Pons (tissue), 1 donor: ENCODE measurements around the gene REXO4.
"Not testable (repeated sequence)": the region's sequence is repeated elsewhere in the genome, so short reads cannot be mapped to it uniquely, and the experiment has no call there.

Source experiments
- DNase-seq: peaks from one replicate; pipeline ENCODE4 v3.0.0-alpha.2; 2016; ENCODE audit warnings: low spot score

Gene REXO4

DNA sequence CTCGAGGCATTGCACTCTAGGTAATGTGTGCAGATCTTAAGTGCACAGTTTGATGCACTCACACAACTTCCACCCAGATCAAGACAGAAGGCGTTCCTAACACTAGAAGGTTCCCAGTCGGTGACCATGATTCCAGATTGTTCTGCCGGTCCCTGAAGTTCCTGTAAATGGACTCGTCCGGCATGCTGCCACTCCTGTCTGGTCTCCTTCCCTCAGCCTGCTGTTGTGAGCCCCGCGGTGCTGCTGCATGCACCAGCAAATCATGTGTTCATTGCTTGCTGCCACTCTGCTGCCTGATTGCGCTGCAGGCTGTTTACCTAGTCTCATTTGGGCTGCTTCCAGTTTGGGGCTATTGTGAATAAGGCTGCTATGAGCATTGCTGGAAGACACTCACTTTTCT lies 30.1 kb downstream of the REXO4 start:
- no peak for DNase-seq

DNA sequence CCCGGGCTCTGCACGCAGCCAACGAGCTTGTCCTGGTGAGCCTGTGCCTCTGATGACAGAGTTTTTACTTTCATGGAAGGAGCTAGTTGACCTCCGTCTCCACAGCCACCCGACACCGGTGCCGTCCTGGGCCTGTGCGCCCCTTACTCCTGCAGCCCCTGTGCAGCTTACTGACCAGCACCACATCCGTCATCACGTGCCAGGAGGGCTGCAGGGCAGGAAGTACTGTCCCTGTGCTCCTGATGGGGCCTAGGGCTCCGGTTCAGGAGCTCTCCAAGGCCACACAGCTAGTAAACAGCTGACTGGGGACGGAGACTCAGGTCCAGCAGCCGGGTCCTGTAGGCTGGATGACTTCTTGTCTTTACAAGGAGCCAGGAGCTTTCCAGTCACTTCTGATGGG lies 31.5 kb downstream of the REXO4 start:
- no peak for DNase-seq

DNA sequence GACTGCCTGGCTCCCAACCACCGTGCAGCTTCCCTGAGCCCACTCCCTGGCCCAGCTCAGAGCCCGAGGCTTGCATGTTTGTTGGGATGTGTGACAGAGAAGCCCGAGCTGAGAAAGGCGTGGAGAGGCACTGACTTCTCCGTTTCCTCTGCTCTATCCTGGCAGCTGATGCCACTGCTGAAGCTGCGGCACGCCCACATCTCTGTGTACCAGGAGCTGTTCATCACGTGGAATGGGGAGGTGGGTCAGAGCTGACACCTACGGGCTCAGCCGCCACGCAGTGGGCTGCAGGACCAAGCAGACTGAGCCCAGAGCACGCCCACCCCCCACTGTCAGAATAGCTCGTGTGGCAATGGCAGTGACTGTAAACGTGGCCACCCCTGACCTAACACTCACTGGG lies 32.4 kb downstream of the REXO4 start:
- no peak for DNase-seq

DNA sequence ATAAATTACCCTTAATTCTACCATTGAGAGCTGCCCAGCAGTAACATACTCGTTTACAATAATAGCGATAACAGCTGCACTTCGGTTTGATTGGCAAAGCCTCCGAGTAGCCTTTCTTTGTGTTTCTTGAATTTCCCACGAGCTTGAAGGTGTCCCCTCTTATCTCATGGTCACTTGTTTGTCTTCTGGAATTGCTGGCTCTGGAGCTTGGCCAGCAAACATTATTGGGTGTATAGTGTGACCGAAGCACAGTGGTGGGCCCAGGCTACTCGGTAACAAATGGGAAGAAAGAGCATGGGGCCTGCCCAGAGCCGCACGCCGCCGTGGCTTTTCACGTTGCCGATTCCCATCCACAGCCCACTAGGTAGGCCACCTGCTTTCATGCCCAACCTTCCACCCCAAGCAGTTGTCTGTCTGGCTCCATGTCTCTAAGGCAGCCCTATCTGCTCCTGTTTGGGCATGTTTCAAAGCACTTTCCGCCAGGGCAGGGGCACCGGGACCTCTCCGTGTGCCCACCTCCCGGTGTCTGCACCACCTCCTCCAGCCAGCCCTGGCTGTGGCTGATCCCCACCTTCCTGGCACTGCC lies 33.0 kb downstream of the REXO4 start:
- no peak for DNase-seq

DNA sequence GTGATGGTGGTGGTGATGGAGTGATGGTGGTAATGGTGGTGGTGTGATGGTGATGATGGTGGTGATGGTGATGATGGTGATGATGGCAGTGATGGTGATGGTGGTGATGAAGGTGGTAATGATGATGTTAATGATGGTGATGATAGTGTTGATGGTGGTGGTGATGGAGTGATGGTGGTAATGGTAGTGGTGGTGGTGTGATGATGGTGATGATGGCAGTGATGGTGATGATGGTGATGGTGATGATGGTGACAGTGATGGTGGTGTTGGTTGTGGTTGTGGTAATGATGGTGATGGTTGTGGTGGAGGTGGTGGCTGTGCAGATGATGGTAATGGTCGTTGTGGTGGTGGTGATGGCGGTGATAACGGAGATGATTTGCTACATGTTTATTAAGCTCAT lies 34.4 kb downstream of the REXO4 start:
- DNase-seq: no peak

DNA sequence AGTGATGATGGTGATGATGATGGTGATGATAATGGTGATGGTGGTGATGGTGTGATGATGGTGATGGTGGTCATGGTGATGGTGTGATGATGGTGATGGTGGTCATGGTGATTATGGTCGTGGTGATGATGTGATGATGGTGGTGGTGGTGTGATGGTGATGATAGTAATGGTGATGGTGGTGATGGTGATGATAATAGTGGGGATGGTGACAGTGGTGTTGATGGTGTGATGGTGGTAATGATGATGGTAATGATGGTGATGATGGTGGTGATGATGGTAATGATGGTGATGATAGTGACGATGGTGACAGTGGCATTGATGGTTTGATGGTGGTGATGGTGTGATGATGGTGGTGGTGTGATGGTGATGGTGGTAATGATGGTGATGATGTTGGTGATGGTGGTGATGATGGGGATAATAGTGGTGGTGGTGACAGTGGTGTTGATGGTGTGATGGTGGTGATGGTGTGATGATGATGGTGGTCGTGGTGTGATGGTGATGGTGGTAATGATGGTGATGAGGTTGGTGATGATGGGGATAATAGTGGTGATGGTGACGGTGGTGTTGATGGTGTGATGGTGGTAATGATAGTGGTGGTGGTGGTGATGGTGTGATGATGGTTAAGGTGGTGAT lies 35.2 kb downstream of the REXO4 start:
- no peak for DNase-seq

DNA sequence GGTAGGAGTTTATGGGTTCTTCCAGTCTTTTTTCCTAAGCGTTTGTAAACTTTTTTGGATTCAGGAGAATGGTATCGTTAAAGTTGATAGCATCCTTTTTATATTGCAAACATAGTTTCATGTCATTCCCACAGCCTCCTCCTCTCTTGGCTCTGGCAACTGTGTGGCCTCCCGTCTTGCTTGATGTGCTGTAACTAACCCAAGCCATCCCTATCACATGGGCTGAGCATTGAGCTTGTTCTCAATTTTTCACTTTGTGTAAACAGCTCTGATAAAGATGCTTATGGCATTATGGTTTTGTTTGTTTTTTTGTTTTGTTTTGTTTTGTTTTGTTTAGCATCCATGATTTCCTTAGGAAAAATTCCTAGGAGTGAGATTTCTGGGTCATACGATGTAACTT lies 37.1 kb downstream of the REXO4 start:
- DNase-seq: no peak

DNA sequence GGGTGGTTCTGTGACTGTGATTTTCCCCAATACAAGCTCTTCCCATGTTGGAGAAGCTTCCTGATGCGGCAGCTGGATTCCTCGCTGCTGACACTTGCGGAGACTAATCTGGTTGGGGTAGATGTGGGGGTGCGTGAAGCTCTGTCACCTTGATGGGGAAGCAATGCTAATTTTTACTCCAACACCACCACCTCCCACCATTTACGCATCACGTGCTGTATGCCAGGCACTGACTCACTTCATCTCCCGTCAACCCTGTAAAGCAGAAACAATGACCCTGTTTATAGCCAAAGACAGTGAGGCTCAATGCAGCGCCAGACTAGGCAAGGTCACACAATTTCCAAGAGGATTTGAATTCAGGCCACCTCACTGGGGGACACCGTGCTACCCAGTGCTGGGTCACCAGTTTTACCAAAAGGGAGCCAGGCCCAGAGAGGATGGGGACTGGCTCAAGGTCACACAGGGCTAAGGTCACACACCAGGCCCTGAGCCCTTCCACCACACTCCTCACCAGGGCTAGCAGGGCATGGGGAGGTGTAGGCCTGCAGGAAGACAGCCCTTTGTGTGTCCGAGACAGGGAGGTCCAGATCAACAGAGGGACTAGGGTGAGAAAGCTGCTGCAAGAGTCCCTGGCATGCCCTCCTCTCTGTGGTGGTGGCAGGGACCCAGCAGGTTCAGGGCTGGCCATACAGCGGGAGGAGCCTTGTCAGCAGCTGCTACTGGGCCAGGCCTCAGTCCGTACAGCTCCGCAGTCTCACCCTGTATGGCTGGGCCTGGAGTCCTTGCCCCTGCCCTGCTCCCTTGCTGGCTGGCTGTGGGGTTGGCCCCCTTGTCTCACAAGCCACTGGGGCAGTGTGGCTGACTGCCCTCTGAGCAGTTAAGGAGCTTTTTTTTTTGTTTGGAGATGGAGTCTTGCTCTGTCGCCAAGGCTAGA lies 38.4 kb downstream of the REXO4 start:
- DNase-seq: peak; percentile 85

DNA sequence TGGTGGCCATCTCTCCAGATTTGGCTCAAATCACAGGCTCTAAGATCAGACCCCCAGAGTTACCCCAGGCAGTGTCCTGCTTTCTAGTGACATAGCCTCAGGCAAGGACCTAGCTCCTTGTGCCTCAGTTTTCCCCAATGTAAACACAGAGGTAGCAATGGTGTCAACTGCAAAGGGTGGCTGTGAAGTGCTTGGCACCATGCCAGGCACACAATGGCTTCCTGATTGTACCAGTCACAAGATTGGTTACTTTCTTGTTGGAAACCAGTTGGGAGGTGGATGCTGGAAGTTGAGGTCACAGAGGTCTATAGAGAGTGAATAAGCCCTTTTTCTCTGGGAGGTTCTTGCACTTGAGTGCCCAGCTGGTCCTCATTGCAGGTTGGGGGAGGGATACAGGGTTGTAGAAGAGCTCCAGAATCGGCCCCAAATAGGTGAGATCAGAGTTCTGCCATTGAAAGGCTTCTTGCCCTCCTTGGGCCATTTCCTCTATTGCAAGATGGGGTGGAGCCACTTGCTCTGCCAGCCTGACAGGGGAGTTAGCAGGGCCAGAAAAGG lies 39.3 kb downstream of the REXO4 start:
- DNase-seq: no peak

DNA sequence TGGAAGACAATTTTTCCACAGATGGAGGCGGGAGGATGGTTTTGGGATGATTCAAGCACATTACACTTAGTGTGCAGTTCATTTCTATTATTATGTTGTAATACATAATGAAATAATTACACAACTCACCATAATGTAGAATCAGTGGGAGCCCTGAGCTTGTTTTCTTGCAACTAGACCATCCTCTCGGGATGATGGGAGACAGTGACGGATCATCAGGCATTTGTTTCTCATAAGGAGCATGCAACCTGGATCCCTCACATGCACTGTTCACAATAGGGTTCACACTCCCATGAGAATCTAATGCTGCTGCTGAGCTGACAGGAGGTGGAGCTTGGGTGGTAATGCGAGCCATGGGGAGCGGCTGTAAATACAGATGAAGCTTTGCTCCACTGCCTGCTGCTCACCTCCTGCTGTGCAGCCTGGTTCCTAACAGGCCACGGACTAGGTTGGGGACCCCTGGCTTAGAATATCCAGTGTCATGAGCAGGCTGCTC lies 40.0 kb downstream of the REXO4 start:
- no peak for DNase-seq

DNA sequence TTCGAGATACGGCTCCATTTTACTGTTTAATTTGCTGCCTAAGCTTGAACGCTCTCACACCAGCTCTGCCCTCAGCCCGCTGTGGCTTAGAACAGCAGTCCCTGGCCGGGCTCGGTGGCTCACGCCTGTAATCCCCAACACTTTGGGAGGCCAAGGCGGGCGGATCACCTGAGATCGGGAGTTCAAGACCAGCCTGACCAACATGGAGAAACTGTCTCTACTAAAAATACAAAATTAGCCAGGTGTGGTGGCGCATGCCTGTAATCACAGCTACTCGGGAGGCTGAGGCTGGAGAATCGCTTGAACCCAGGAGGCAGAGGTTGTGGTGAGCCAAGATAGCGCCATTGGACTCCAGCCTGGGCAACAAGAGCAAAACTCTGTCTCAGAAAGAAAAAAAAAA lies 40.5 kb downstream of the REXO4 start:
- DNase-seq: not testable (repeated sequence)

DNA sequence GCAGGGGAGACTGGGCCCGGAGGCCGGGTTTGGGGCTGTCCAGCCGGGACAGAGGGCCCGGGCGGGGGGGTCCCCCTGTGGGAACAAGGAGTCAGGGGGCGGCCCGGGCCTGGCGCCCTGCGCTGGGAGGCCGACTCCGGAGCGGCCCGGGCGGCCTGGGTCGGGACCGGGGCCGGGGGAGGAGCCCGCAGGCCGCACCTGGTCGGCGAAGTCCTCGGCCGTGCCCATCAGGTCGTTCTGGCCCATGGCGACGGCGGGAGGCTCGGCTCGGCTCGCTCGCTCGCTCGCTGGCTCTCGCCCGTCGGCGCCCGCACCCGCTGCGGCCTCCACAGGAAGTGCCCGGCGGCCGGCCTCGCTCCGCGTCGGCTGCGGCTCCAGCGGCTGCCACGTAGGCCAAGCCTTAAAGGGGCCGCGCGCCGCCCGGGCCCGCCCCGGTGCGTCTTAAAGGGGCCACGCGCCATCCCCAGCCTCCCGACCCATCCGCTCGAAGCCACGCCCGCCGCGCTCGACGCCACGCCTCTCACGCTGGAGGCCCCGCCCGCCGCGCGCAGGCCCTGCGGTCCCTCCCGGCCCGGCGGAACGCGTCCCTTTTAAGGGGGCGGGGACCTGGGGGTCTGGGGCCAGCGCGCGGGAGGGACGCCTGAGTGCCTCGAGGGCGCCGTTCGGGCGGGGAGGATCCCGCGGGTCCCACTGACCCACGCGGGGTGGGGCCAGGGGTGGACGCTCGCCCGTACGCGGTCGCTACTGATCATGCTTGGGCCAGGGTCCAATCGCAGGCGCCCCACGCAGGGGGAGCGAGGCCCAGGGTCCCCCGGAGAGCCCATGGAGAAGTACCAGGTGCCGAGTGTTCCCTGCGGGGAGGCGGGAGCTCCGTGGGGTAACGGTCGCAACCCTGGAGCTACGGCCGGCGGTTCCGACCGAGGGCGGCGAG lies 41.8 kb downstream of the REXO4 start, which contains the start of the genes STKLD1 and SURF4:
STKLD1 (plus strand) TSS at position 643 of the 931 bp plus-strand sequence; CDS start at position 751, 108 bp downstream.
SURF4 (minus strand) TSS at position 337 of the 931 bp plus-strand sequence; CDS start at position 246, 91 bp downstream.
- peak; percentile 93 for DNase-seq

DNA sequence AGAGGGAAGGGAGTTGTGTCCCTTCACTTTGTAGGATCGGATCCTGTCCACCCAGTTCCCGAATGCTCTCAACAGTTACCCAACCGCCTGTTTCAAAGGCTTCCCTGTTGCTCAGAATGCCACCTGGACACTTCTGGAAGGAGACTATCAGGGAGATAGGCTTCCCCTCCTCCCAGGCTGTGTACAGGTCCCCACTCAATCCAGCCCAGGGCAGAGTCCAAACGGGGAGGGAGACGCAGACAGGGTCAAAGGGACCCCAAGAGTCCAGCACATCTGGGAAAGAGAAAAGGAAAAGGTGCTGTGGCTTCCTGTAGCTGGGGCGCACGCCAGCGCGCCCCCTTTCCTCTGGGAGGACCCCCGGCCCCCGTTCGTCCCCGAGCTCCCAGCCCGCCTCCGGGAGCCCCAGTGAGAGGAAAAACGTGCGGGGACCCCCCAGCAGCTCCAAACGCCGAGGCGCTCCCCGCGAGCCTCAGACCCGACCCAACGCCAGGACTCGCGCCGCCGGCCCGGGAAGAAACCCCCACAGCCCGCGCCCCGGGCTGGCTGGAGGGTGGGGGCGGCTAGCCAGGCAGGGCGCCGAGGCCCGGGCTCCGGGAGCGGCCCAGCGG lies 42.6 kb downstream of the REXO4 start:
- DNase-seq: no peak

DNA sequence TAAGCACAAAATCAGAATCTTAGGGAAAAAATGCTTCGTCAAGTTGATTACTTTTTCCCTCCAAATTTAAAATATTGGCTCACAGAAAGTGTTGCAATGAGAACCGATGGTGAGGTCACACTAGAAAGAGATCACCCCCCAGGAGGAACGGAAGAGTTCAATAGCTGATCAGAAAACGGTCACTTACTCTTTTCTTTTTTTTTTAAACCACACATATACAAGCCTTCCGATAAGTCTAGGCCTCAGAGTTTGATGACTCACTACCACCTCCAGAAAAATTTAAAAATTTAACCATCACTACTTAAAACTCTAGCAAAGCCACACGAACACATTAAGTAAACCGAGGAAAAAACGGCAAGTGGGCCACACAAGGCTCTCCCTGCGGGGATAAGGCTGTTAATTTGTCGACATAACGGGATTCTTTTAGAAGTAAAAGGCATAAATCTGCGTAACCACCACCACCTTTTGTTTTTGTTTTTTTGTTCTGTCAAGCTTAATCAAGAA lies 43.1 kb downstream of the REXO4 start:
- no peak for DNase-seq

DNA sequence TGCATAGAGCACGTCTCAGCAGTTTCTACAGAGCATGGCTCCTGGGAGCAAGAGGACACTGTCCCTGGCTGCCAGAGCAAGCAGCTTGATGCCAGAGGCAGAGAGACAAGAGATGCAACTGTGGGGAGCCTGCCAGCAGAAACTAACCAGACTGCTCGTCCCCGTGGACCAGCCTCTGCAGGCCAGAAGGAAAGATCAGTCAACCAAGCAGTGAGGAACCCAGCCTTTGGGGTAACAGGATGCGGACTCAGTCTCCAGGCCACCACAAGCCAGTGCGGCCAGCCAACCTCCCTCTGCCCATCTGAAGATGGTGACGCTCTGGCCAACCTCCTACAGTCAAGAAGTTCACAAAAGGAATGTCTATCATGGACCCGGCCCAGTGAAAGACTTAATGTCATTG lies 45.7 kb downstream of the REXO4 start:
- DNase-seq: no peak

DNA sequence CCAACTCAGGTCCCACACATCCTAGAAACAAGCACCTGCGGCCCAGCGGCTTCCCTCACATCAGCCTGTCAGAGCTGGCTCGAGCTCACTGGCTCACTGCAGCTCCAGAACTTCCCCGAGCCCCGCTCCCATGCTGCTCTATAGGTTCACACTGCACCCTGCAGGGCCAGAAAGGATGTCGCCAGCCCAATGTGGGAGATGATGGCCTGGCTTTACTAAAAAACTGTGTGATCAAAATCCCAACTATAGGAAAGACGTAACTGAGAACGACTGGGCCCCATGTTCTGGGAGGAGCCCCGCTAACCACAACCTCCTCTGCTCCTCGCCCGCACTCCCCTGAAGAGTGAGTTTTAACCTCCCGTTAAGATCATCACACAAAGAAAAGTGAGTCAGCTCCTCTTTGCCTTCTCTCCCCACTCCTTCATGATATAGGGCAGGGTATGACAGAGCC lies 46.5 kb downstream of the REXO4 start:
- DNase-seq: no peak

DNA sequence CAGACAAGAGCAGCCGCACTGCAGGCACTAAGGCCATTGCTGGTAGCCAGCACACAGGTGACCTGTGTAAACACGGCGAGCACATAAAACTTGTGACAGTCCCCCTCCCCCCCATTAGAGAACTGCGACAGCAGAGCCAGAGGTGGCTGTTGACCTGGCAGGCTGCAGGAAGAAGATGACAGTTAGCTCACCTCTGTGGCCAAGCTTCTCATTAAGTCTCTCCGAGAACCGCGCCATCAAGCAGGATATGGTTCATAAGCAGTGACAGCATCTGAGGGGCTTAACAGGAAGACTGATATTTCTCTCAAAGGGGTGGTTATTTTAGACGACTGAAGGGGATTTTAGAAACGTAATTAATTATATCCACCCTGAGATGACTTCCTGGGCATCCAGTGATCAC lies 47.1 kb downstream of the REXO4 start:
- DNase-seq: no peak

DNA sequence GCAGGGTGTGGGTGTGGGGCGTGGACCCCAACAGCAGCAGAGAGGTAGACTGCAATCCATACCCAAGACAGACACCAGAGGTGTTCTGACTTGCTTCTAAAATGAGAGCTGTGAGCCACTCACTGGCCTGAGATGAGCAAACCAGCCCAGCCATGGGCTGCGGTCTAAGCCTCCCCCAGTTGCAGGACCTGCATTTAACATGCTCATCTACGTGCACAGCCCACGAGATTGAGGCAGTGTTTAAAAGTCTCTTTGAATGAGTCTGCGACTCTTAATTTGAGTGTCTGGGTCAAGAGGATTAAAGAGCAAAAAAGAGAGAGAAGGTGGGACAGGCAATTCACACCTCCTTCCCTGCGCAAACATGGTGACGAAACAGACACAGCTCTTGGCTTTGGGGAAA lies 47.9 kb downstream of the REXO4 start:
- no peak for DNase-seq

DNA sequence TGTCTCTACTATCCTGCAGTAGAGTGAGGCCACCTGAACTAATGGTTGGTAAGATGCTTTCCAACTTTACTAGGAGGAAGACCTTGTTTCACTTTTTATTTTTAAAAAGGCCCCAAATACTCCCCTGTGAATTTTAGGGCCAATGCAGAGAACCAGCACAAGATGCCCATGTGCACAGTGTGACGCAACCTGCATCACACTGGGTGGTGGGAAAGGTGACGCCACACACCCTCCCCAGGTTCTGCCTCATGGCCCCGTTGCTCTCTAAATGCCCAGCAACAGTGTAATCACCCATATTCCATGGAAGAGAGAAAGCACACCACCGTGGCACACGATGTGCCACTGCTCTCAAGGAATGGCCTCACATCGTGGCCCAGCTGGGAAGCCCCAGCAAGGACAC lies 48.4 kb downstream of the REXO4 start:
- no peak for DNase-seq

DNA sequence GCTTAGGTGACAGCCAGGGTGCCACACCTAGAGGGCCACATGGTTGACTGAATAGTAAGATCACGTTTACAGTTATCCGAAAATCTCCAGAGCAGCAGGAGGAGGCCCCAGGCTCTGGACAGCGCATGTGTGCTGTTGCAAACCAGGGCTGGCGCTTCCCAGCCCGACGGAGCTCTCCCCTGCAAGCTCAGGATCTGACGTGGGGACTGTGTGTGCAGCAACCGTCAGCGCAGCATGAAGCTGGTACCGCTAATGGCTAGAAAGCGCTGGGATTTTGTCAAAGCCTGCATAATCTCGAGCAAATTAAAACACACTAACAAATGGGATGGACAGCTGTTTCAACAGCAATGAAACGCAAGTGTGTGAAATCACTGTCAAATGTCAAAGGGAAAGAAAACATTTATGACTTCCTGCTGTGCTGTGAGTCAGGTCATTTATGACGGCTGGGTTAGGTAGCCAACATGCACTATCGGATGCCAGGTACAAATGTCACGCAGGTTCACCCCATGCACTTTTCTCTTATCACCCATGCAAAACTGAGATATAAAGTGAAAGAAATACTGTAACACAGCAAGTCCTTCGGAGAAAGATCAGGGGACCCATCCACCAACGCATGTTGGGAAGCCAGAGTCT lies 49.4 kb downstream of the REXO4 start:
- DNase-seq: no peak
